ENCODE results near the gene SLCO3A1. TPM values are rescaled to one million over a fixed set of nuclear protein-coding genes. Genes with fewer than 3 reads are reported as not detected.
A peak's percentile ranks its signal among the peaks of the same experiment; 100 is the strongest.

The SLCO3A1 gene
- 56.8 TPM for total RNA-seq
- long read RNA-seq, full-length matches to known transcripts: 158 of 219 reads
- long read RNA-seq, partial matches to known transcripts: 41 of 219 reads
- long read RNA-seq, other reads (novel, unspliced or antisense): 20 of 219 reads

- H3K27me3 ChIP-seq (ENCODE audit: low read depth): no peaks in the 10 kb centered on the region
- H3K4me3 ChIP-seq: peak within 1 kb of the TSS; percentile 78
- intact Hi-C loops (cut with micrococcal nuclease): loop anchor here (10.0 kb wide), 1 partner anchor 221 kb away; no protein-coding TSS in a partner anchor
- H3K9me3 ChIP-seq (replicated peaks): no peaks in the 10 kb centered on the region
- peaks cover under 1% of the 10 kb centered on the region for H3K36me3 ChIP-seq
- H3K4me1 ChIP-seq: peaks cover 70% of the 10 kb centered on the region
- H3K27ac ChIP-seq (replicated peaks): peak within 1 kb of the TSS; percentile 99
- peak; percentile 86 for DNase-seq
- TF ChIP-seq, protein P1, sequence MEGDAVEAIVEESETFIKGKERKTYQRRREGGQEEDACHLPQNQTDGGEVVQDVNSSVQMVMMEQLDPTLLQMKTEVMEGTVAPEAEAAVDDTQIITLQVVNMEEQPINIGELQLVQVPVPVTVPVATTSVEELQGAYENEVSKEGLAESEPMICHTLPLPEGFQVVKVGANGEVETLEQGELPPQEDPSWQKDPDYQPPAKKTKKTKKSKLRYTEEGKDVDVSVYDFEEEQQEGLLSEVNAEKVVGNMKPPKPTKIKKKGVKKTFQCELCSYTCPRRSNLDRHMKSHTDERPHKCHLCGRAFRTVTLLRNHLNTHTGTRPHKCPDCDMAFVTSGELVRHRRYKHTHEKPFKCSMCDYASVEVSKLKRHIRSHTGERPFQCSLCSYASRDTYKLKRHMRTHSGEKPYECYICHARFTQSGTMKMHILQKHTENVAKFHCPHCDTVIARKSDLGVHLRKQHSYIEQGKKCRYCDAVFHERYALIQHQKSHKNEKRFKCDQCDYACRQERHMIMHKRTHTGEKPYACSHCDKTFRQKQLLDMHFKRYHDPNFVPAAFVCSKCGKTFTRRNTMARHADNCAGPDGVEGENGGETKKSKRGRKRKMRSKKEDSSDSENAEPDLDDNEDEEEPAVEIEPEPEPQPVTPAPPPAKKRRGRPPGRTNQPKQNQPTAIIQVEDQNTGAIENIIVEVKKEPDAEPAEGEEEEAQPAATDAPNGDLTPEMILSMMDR (IDR thresholded peaks at IDR 0.05; ENCODE audit: borderline replicate concordance): no peak
Measured at GRCh38 chr15:91853511-91853947, at the start of gene SLCO3A1. Gene SLCO3A1 (plus strand): TSS chr15:91853708.

DNA sequence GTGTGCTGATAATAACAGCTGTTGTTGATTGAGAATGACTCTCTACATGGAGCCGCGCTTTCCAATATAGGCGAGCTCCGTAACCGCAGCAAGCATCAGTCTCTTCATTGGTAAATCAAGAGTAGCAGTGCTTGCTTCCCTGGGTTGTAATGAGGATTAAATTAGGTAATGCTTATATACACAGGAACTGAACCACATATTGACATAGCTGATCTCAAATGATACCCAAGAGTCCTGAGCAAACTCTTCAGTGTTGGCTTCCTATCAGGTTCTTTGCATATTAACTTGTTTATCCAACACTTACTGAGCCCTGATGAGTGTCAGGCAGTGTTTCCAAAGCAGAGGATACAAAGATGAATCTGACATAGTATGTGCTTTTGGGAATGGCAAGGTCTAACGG lies 46.4 kb upstream of the SLCO3A1 start:
- intact Hi-C loops (cut with micrococcal nuclease): no loop called here
- TF ChIP-seq, protein P1 (IDR thresholded peaks at IDR 0.05; ENCODE audit: borderline replicate concordance): no peak
- no peak overlapping the region for H3K27ac ChIP-seq (replicated peaks)

DNA sequence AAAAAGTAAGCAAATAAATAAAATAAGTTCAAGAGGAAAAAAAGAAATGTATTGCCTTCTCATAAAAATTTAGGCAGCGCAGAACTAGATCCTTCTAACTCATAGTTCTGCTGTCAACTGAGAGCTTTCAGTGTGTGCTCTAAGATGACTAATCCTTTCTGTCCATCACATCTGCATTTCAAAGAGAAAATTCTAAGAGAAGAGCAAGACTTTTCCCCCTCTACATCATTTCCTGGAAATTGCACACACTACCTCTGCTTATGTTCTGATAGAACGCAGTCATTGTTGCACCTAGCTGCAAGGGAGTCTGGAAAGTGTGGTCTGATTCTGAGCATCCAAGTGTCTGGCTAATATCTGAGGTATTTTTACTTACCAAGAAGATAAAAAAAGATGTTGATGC lies 39.6 kb upstream of the SLCO3A1 start:
- TF ChIP-seq, protein P1 (IDR thresholded peaks at IDR 0.05; ENCODE audit: borderline replicate concordance): no peak
- intact Hi-C loops (cut with micrococcal nuclease): no loop called here
- DNase-seq: no peak
- H3K36me3 ChIP-seq: no peaks in the 10 kb centered on the region
- no peaks in the 10 kb centered on the region for H3K27me3 ChIP-seq (ENCODE audit: low read depth)
- H3K4me3 ChIP-seq: no peak overlapping the region
- peaks cover 46% of the 10 kb centered on the region for H3K9me3 ChIP-seq (replicated peaks)
- no peak overlapping the region for H3K27ac ChIP-seq (replicated peaks)
- no peaks in the 10 kb centered on the region for H3K4me1 ChIP-seq

More for the DNA sequence above, 46.4 kb upstream of the SLCO3A1 start:
- no peak overlapping the region for H3K4me3 ChIP-seq
- H3K4me1 ChIP-seq: peaks cover 9% of the 10 kb centered on the region
- H3K27me3 ChIP-seq (ENCODE audit: low read depth): no peaks in the 10 kb centered on the region
- H3K9me3 ChIP-seq (replicated peaks): peaks cover 12% of the 10 kb centered on the region
- DNase-seq: no peak
- no peaks in the 10 kb centered on the region for H3K36me3 ChIP-seq

DNA sequence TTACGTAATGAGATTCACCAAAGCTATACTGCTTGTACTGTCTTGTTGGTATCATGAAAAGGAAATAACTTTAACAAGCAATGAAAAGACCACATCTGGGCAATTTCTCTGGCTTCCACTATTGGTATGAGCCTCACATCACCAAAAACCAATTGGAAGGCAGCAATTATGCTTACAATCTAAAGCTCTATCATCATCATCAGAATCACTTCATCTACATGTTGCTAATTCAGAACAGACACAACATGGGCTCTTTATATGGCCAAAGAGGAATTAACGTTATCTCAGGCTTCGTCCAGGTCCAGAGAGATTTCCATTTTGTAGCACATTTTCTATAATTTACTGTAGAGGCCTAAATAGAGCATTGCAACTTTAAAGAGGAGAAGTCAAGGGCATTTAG lies 36.6 kb upstream of the SLCO3A1 start:
- no peak overlapping the region for H3K27ac ChIP-seq (replicated peaks)
- H3K4me3 ChIP-seq: no peak overlapping the region
- peaks cover 34% of the 10 kb centered on the region for H3K9me3 ChIP-seq (replicated peaks)
- no peaks in the 10 kb centered on the region for H3K36me3 ChIP-seq
- TF ChIP-seq, protein P1 (IDR thresholded peaks at IDR 0.05; ENCODE audit: borderline replicate concordance): no peak
- DNase-seq: no peak
- no peaks in the 10 kb centered on the region for H3K4me1 ChIP-seq
- H3K27me3 ChIP-seq (ENCODE audit: low read depth): no peaks in the 10 kb centered on the region
- intact Hi-C loops (cut with micrococcal nuclease): no loop called here

DNA sequence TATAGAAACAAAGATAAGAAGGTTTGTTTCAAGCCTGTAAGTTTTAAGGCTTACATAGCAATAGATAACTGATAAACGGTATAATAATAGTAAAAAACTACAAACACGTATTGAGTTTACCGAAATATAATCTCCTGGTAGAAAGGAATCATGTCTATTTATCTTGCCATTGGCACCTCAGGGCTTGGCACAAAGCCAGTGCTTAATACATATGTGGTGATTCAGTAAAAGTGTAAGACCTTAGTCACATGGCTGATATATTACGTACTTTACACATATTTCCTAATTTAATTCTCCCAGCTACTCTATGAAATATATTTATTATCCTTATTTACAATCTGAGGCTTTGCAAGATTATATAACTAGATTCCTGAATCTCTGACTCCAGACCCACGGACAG lies 32.0 kb upstream of the SLCO3A1 start:
- TF ChIP-seq, protein P1 (IDR thresholded peaks at IDR 0.05; ENCODE audit: borderline replicate concordance): no peak
- no peaks in the 10 kb centered on the region for H3K36me3 ChIP-seq
- H3K4me1 ChIP-seq: peaks cover 17% of the 10 kb centered on the region
- H3K27me3 ChIP-seq (ENCODE audit: low read depth): no peaks in the 10 kb centered on the region
- H3K27ac ChIP-seq (replicated peaks): no peak overlapping the region
- H3K9me3 ChIP-seq (replicated peaks): no peaks in the 10 kb centered on the region
- H3K4me3 ChIP-seq: no peak overlapping the region
- intact Hi-C loops (cut with micrococcal nuclease): no loop called here
- DNase-seq: no peak
